Stimulated activated CD8-positive, alpha-beta memory T cell treated with anti-CD3 and anti-CD28 coated beads, Interleukin-12 subunit alpha, Interleukin-12 subunit beta, amount 100 ng/mL, for 24 hours (primary cell): ENCODE results near the gene EXOSC5.
"Not testable (repeated sequence)": the region's sequence is repeated elsewhere in the genome, so short reads cannot be mapped to it uniquely, and the experiment has no call there.

Experiments
- DNase-seq: peaks from one replicate; pipeline ENCODE4 v3.0.0-alpha.2; 2020; ENCODE audit errors: extremely low read depth

Gene EXOSC5

DNA sequence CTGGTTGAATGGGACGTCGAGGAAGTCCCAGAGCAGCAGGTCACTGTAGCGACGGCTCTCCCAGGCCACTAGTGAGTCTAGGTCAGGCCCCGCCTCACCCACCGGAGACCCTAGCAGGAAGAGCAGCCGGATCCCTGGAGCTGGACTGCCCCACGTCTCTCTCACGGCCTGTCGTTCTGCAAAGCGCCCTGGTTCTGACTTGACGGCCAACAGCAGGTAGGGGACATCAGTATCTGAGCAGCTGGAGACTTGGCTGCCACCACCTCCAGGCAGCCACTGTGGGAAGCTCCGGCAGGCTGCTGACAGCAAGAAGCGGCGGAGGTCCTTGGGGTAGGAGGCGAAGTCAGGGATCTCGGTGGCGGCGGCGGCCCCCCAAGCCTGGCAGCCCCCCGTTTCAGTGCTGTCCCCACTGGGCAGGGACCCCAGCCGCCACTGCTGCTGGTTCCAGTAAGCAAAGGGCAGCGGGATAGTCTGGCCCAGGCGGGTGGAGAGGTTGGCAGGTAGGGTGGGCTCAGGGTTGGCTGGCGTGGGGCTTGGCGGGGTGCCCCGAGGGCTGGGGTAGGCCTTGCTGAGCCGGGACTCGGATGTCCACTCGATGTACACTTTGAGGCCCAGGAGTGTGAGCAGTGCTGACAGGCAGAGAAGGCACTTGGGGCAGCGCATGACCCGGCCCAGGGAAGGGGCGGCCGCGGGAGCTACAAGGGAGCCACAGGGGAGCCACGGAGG, 29.1 kb upstream of the EXOSC5 start:
- DNase-seq: no peak

DNA sequence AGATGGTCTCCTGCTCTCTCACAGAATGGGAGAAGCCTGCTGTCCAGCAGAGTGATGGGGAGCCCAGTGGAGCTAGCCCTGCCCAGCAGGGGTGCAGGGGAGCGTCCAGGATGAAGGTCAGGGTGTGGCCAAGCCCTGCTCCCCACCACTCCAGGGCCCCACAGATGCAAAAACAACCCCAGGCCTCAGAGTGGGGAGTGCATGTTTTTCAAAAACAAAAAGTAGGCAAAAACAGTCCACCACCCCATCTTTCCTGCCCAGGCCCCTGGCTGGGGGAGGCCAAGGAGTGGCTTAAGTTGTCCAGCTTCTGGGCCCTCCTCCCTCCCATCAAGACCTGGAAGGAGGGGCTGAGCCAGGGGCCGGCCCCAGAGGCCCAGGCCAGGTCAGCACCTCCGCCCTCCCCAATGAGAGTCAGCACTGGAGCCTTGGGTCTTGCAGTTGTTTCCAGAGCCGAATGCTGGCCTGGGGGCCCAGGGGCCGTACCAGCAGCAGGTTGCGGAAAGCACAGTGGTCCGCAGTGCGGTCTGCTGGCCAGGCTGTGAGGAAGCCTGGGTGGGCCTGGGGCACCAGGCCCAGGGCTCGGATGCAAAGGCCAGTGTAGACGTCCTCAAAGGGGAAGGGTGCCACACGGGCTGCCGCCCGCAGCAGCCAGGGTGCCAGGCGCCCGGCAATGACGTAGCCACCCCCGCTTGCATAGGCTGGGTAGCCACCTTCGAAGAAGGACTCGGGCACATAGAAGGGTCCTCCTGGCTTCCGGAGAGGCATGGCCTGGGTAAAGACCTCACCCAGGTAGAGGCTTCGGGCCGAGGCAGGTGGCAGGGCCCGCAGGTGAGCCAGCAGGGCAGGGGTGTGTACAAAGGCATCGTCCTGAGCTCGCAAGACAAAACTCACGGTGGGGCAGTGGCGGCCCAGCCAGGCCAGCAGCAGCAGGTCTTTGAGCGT, 28.3 kb upstream of the EXOSC5 start:
- no peak for DNase-seq

DNA sequence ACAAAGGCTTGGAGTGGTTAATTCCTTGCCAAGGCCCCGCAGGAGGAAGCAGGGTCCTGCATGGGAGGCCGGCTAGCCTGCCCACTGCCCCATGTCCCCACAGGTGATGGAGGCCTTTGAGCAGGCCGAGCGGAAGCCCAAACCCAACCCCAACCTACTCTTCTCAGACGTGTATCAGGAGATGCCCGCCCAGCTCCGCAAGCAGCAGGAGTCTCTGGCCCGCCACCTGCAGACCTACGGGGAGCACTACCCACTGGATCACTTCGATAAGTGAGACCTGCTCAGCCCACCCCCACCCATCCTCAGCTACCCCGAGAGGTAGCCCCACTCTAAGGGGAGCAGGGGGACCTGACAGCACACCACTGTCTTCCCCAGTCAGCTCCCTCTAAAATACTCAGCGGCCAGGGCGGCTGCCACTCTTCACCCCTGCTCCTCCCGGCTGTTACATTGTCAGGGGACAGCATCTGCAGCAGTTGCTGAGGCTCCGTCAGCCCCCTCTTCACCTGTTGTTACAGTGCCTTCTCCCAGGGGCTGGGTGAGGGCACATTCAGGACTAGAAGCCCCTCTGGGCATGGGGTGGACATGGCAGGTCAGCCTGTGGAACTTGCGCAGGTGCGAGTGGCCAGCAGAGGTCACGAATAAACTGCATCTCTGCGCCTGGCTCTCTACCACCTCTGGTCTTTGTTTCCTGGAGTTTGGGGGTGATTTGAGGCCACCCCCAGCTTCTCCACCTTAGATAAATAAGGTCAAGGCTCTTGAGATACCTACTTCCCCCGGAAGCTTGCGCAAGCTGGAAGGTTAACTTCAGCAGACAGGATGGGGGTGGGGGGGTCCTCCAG, 27.4 kb upstream of the EXOSC5 start:
- DNase-seq: no peak

DNA sequence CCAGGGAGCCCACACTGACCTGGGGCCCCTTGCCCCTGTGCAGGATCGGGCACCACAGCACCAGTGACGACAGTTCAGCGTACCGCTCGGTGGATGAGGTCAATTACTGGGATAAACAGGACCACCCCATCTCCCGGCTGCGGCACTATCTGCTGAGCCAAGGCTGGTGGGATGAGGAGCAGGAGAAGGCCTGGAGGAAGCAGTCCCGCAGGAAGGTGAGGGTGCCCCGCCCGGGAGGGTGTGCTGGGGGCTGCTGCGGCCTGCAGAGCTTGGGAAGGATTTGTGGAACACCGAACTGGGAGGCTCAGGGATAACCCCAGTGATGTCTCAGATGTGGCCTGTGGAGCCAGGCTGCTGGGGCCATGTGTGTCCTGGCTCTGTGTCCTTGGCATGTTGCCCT, 25.8 kb upstream of the EXOSC5 start:
- no peak for DNase-seq

DNA sequence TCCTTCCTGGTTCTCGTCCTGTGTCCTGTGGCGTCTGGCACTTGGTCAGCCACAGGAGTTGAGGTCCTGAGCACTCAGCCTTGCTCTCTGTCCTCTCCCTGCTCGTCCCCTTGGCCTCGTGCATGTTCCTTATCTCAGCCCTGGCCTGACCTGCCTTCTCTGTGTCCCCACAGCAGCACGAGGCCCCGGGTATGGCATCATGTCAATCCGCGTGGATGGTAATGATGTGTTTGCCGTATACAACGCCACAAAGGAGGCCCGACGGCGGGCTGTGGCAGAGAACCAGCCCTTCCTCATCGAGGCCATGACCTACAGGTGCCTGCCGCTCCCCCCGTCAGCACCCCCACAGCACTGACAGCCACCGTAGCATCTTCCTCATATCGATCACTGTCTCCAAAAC, 25.3 kb upstream of the EXOSC5 start:
- no peak for DNase-seq

DNA sequence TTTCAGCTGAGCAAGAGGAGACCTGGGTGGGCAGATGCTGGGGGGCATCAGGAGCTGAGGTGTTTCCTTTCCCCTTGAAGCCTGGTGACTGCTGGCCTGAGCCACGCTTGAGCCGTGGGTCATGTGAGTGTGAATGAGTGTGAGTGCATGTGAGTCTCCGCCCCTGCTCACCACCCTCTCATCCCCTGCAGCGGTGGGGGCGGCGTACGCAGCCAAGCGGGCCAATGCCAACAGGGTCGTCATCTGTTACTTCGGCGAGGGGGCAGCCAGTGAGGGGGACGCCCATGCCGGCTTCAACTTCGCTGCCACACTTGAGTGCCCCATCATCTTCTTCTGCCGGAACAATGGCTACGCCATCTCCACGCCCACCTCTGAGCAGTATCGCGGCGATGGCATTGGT, 24.8 kb upstream of the EXOSC5 start:
- no peak for DNase-seq

DNA sequence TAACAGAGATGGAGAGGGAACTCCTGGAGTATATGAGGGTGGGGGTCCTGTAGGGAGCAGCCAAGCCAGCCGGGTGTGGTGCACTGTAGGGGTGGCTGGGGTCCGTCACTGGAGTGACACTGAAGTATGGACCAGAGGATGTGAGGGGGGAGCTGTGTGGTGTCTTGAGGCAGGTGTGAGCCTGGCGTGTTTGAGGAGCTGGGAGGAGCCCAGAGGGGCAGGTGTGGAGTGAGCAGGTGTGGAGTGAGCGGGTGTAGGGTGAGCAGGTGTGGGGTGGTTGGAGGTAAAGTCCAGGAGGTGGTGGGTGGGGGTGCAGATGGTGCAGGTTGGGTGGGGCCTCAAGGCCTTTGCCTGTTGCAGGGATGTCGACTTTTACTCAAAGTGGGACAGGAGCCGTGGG, 24.2 kb upstream of the EXOSC5 start:
- DNase-seq: no peak

DNA sequence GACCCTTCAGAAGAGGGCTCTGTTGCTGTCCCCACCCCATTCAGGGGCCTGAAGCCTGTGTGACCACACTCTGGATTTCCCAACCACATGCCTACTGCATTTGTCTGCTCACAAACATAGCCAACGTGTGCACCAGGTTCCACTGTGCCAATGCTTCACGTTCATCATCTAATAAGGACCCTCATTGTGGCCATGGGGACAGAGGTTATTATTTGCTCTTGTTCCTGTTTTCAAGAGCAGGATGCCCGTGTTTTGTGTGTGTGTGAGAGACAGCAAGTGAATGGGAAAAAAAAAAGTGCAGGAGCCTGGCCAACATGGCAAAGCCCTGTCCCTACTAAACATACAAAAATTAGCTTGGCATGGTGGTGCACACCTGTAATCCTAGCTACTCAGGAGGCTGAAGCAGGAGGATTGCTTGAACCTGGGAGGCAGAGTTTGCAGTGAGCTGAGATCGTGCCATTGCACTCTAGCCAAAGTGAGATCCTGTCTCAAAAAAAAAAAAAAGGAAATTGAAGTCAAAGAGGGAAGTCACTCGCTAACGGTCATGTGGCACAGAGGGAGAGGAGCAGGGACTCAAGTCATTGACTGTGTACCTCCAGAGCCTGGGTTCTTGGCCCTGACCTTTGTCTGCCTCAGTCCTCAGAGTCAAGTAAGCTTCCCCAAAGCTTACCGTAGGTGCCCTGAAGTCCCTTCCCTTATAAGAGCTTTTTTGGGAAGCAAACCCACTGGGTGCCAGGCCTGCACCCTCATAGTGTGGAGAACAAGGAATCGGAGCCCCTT, 23.1 kb upstream of the EXOSC5 start:
- DNase-seq: no peak

DNA sequence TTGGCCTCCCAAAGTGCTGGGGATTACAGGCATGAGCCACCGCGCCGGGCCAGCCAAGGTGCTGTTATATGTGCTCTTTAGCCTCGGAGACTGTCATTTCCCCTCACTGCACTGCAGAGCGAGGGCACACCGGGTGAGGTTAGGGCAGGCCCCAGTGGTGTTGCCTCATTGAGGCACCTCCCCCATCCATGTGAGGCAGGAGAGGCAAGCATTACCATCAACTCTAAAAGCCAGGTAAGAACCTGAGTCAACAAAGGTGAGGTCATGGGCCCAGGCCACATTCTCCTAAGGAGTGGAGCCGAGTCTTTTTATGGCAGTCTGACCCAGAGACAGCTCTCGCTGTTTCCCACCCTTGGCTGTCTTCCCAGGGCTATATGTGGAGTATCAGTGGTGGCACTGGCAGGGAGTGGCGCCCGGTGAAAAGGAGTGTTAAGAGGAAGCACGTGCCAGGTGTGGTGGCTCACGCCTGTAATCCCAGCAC, 19.1 kb upstream of the EXOSC5 start:
- DNase-seq: no peak

DNA sequence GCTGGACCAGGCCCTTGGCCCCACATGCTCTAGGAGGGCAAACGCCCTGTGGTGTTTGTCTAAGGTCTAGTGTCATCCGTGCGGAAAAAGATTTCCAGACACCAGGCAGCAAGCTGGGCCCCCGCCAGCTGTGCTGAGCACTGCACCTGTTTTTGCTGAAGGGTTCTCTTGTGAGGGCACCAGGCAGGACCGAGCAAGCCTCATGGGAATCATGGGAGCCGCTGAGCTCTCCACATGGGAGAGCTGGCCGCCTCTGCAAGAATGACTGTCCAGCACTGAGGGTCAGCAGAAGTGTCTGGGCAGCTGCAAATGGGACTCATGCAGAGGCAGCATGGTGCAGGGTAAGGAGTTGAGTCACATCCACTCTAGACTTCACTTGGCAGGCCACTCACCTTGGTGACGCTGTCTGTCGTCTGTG, 18.0 kb upstream of the EXOSC5 start:
- no peak for DNase-seq

DNA sequence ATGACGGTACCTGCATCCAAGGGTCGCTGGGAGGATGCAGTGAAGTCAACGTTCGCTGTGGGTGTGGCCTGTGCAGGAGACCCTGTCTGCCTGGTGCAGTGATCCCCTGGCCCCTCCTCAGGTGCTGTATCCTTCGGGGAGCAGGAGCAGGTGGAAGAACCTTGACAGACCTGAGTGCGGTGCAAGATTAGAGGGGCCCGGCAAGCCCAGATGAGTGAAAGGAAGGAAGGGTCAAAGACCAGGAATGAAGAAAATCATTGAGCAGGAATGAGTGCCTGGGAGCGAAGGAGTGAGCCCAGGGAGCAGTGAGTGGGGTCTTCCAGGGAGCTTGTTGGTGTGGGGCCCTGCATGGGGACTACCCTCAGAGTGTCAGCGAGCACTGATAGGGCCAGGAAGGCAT, 17.3 kb upstream of the EXOSC5 start:
- DNase-seq: no peak

DNA sequence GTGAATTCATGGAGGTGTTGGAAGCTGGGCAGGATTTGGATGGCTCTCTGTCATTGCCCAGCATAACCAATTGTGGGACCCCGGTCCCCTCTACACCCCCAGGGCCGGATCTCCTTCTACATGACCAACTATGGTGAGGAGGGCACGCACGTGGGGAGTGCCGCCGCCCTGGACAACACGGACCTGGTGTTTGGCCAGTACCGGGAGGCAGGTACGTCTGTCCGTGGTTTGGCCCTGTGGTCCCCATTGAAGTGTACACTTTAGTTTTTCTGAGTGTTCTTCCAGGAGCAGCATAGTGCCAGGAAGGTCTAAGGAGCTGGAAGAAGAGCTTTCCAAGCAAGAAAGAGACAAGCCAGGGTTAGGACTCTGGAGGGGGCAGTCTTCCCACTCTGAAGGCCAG, 16.8 kb upstream of the EXOSC5 start:
- no peak for DNase-seq

DNA sequence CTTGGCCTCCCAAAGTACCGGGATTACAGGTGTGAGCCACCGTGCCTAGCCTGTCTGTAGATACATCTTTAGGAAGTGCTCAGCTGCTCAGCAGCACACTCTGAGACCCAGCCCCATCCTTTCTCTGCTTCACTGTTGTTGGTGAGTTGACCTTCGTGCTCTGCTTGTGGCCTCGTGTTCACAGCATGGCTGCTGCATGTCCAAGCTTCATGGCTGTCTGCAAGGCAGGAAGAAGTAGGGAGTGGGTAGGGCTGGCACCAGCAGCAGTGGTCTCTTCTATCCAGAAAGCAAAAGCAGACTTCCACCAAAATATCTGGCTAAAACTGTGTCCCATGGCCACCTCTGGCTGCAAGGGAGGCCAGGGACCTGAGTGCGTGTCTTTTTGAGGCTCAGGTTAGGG, 15.8 kb upstream of the EXOSC5 start:
- no peak for DNase-seq

DNA sequence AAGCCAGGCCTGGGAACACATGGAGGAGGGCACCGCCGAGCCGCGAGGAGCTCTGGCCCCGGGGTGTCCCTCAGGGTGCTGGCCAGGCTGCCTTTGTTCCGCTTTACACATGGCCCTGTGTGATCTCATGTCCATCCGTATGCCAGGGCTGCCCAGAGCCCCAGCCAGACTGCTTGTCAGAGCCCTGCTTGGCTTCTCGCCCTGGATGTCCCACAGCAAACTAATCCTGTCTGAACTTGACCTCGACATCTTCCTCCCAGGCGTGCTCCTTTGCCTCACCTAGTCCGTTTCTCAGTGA, 14.8 kb upstream of the EXOSC5 start:
- DNase-seq: no peak

DNA sequence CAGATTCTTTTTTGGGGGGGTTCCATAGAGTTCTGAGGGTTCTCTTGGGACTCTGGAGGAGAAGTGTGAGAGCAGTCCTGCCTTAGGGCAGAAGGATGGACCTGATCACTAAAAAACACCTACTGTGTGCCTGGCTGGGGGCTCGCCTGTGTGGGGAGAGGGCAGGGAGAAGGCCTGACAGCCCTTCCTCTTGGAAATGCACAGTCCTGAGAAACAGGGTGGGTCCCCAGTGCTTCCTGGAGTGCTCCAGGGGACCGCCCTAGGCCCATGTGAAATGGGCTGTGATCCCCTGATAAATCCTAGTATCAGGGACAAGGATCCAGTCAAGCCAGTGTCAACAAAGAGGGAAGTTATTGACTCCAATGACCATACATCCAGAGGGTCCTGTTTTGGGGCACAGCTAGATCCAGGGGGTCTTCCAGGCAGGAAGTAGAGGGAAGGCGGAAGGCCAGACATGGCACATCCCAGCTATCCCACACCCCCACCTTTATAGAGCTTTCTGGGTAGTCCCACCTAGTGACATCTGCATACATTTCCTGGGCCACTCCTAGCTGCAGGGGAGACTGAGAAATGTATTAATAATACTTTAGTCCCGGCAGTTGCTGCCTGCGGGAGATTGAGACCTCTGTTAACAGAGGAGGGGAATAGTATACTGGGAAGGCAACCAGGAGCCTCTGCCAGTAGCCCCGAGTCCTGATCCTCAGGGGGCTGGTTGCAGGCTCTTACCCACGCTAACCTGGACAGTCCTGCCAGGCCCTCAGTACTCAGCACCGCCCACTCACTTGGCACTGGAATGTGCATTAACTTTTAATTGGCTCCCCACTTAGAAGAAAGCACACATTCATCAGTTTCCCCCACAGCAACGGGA, 14.2 kb upstream of the EXOSC5 start:
- no peak for DNase-seq

DNA sequence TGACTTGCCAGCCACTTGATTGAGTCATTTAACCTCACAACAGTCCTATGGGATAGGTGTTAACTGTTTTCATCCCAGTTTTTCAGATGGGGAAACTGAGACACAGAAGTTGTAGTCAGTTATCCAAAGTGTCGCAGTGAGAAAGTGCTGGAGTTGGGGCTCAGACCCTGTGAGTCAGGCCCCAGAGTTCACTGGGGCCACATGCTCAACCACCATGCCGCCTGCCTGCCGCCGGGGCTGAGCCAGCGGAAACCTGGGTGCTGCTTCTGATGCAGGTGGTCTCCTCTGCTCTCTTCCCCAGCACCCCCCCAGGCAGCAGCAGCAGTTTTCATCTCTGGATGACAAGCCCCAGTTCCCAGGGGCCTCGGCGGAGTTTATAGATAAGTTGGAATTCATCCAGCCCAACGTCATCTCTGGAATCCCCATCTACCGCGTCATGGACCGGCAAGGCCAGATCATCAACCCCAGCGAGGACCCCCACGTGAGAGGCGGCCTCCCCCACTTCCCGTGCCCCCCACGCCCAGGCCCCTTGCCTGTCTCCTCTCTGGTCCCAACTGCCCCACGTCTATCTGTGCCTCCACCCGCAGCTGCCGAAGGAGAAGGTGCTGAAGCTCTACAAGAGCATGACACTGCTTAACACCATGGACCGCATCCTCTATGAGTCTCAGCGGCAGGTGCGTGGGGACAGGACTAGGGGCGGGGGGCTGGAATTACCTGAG, 13.3 kb upstream of the EXOSC5 start:
- DNase-seq: no peak

DNA sequence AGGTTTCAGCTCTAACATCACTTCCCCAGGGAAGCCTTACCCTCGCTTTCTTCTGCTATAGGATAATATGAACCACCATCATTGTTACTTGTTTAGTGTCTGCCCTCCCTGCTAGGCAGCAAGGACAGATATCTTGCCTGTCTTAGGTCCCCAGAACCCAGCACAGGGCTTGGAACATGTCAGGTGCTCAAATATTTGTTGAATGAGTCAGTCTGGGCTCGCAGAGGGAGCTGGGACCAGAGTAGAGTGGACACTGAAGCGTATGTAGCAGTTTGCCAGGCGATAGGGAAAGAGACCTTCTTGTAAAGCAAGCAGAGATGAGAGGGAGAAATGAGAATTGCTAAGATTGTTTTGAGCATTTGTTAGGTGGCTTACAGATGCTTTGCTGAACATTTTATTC, 12.1 kb upstream of the EXOSC5 start:
- no peak for DNase-seq

DNA sequence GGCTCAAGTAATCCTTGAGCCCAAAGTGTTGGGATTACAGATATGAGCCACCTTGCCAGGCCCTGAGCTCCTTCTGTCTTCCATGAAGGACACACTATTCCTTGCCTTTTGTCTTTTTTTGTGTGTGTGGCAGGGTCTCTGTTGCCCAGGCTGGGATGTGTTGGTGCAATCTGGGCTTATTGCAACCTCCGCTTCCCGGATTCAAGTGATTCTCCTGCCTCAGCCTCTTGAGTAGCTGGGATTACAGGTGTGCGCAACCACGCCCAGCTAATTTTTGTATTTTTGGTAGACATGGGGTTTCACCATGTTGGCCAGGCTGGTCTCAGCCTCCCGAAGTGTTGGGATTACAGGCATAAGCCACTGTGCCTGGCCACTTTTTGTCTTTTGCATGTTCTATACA, 11.7 kb upstream of the EXOSC5 start:
- not testable (repeated sequence) for DNase-seq

DNA sequence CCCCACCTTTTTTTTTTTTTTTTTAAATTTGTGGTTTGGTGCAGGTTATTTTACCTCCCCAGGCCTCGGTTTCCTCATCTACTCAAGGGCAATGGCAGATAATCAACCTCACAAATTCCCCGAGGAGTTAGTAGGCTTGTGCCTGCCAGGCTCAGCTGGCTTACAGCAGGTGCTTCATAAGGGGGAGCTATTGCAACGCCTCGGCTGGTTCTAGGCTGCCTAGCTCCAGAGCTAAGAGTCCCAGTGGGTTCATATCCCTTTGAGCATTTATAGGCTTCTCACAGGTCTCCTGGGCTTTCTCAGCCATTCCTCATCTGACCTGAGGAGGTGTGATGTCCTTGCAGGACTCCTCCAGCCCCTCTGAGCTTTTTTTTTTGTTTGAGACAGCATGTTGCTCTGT, 11.1 kb upstream of the EXOSC5 start:
- DNase-seq: no peak

DNA sequence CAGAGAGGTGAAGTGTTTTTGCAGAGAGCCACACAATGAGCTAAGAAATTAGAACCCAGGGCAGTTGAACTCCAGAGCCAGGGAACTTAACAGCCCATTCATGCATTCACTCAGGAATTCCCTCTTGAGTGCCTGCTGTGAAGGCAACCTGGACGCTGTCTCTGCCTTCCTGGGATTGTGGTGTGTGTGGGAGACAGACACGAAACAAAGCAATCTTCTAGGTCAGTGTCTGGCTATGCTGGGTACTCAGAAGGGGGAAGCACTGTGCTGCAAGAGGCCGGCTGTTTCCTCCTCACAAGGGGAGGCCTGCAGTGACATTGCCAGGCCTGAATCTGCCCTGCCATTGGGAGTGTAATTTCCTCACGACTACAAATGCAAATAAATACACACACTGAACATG, 10.1 kb upstream of the EXOSC5 start:
- DNase-seq: no peak
